ENCODE results near the gene NEGR1. TPM values are rescaled to one million over a fixed set of nuclear protein-coding genes. Genes with fewer than 3 reads are reported as not detected.

The NEGR1 gene
- total and polyA plus RNA-seq, 9 of the 15 experiments (the other 6 are each of a cell fraction or from before 2014, with no cell fraction given), result not detected

GRCh38 chr1:71843012-71843411 is 439.3 kb downstream of the NEGR1 start:
- no peaks in the 10 kb centered on the region for H3K9me1 ChIP-seq (ENCODE audit: control insufficient read depth, insufficient read depth, low read length)
- no TSS peak for BruUV-seq (replicated peaks)
- H2AFZ ChIP-seq (ENCODE audit: low read depth, low read length), result no peak overlapping the region
- intact Hi-C loops (cut with micrococcal nuclease) (no loop called here), in situ Hi-C loops (cut with MboI) (no loop called here)
- H4K20me1 ChIP-seq (replicated peaks; ENCODE audit: control insufficient read depth, insufficient read depth, low read length), result no peaks in the 10 kb centered on the region
- WGBS (ENCODE audit: insufficient coverage, low coverage, missing lambda C conversion rate), result 0% methylated on average over 2 of the region's 2 CpGs
- ATAC-seq, result no peak
- ChIA-PET CTCF (ENCODE audit: low intra/inter-chr PET ratio) (no interaction called here), POLR2A (no interaction called here)
- H3K27ac ChIP-seq (ENCODE audit: extremely low read depth, low read depth, low read length), result no peak overlapping the region
- H3K27me3 ChIP-seq (ENCODE audit: control insufficient read depth in 2 of 2, insufficient read depth in 2 of 2, low read length in 2 of 2), result no peaks in the 10 kb centered on the region
- no peaks in the 10 kb centered on the region for H3K36me3 ChIP-seq (ENCODE audit: control insufficient read depth, insufficient read depth, low read length)
- no peaks in the 10 kb centered on the region for H3K9me3 ChIP-seq (replicated peaks; ENCODE audit: control insufficient read depth, insufficient read depth, low read depth, low read length)
- H3K9ac ChIP-seq (ENCODE audit: insufficient read depth in 1 of 2, low read depth in 2 of 2, low read length in 2 of 2), result no peak overlapping the region
- H3K79me2 ChIP-seq (ENCODE audit: control insufficient read depth, insufficient read depth, low read length), result no peaks in the 10 kb centered on the region
- H3K4me1 ChIP-seq (replicated peaks in 1 of 2; ENCODE audit: control insufficient read depth in 2 of 2, insufficient read depth in 2 of 2, low read length in 2 of 2), result no peaks in the 10 kb centered on the region
- TF ChIP-seq FOXP4 (CRISPR knock-in tag; IDR thresholded peaks at IDR 0.05; ENCODE audit: borderline replicate concordance), result no peak
- no peak for TF ChIP-seq MCM2 (IDR thresholded peaks at IDR 0.05; ENCODE audit: low read depth)
- TF ChIP-seq SMARCB1 (IDR thresholded peaks at IDR 0.05; ENCODE audit: insufficient read length, low read depth), result no peak
- no peak for TF ChIP-seq ARID1B (IDR thresholded peaks at IDR 0.05)
- no peak for TF ChIP-seq DIDO1 (tag; IDR thresholded peaks at IDR 0.05; ENCODE audit: low read depth)
- no peak for TF ChIP-seq ARID4B (CRISPR knock-in tag; IDR thresholded peaks at IDR 0.05)
- TF ChIP-seq ZBTB5 (IDR thresholded peaks at IDR 0.05), result no peak
- no peak overlapping the region for H3K4me2 ChIP-seq (ENCODE audit: insufficient read depth, low read length)
- no peak for FAIRE-seq
- H3K4me3 ChIP-seq, result no peak overlapping the region
- no peak for DNase-seq (ENCODE audit: extremely low read depth in 1 of 4, low spot score in 3 of 4)
